Upper lobe of right lung (tissue), 1 donor: ENCODE results near the gene A2M. TPM values are rescaled to one million over a fixed set of nuclear protein-coding genes. Genes with fewer than 3 reads are reported as not detected.

ENCODE experiments used
- ATAC-seq: fragments of 200-7000 bp; cut with Tn5 transposase; one replicate; pipeline ENCODE4 v1.9.1; 2020; ENCODE audit warnings: mild to moderate bottlenecking, moderate library complexity
- DNase-seq: peaks from one replicate; pipeline ENCODE4 v3.0.0-alpha.2; 2020
- H3K27ac ChIP-seq: fragments of 200-600 bp; one replicate; pipeline ENCODE4 v1.8.0; 2022
- H3K27me3 ChIP-seq: fragments of 200-600 bp; one replicate; pipeline ENCODE4 v1.8.0; 2022; ENCODE audit warnings: mild to moderate bottlenecking
- H3K36me3 ChIP-seq: fragments of 200-600 bp; one replicate; pipeline ENCODE4 v1.8.0; 2022
- H3K4me1 ChIP-seq: fragments of 200-600 bp; one replicate; pipeline ENCODE4 v1.8.0; 2022
- H3K4me3 ChIP-seq: fragments of 200-600 bp; one replicate; pipeline ENCODE4 v1.8.0; 2022; ENCODE audit warnings: mild to moderate bottlenecking
- H3K9me3 ChIP-seq: fragments of 200-600 bp; one replicate; pipeline ENCODE4 v1.8.0; 2022
- intact Hi-C: fragments of 100-400 bp; cut with DNase I; formaldehyde crosslinking; loops from one replicate; pipeline ENCODE4 v1.11.0; 2022
- total RNA-seq: library from RNA; stranded (reverse); fragmentation: NEBNext Ultra II Directional; extraction: Animal tissue kit (Norgen Biotek cat#: 25700); gene quantifications from one replicate; pipeline ENCODE4 v1.2.1, GENCODE V29; 2021
- TF ChIP-seq, protein P1 (sequence below): fragments of 200-600 bp; IDR thresholded peaks from one replicate; pipeline ENCODE4 v1.8.0; 2022; ENCODE audit warnings: antibody characterized with exemption
- donor health status: DM: no; HTN: yes; CAD: no; lungs with severe emphysema.

A2M gene
- total RNA-seq, 1 donor from 2014 or later: 2,772 TPM

DNA sequence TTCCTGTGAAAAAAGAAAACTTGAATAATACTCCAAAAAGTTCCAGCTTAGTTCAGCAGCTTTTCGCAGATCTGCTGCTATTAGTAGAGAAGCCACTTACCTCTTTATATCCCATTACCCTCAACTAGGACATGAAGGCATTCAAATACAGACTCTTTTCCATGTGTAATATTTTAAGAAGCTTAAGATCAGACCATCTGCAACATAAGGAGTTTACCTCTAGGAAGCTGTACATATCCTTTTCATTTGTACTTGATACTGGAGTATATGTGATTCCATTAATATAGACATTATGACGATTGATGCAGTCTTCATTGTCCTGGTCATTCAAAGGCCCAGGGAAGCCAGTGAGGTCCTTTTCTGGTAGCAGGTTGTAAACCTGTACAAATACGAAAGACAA, 20.4 kb downstream of the A2M start:
- Histone ChIP-seq H3K27me3 (no peaks in the 10 kb centered on the region), H3K4me3 (no peak overlapping the region), H3K9me3 (no peaks in the 10 kb centered on the region), H3K36me3 (peaks cover 97% of the 10 kb centered on the region), H3K4me1 (no peaks in the 10 kb centered on the region), H3K27ac (no peak overlapping the region)
- intact Hi-C loops: no loop called here
- TF ChIP-seq, protein P1, sequence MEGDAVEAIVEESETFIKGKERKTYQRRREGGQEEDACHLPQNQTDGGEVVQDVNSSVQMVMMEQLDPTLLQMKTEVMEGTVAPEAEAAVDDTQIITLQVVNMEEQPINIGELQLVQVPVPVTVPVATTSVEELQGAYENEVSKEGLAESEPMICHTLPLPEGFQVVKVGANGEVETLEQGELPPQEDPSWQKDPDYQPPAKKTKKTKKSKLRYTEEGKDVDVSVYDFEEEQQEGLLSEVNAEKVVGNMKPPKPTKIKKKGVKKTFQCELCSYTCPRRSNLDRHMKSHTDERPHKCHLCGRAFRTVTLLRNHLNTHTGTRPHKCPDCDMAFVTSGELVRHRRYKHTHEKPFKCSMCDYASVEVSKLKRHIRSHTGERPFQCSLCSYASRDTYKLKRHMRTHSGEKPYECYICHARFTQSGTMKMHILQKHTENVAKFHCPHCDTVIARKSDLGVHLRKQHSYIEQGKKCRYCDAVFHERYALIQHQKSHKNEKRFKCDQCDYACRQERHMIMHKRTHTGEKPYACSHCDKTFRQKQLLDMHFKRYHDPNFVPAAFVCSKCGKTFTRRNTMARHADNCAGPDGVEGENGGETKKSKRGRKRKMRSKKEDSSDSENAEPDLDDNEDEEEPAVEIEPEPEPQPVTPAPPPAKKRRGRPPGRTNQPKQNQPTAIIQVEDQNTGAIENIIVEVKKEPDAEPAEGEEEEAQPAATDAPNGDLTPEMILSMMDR: no peak
- DNase-seq (no peak), ATAC-seq (no peak)

DNA sequence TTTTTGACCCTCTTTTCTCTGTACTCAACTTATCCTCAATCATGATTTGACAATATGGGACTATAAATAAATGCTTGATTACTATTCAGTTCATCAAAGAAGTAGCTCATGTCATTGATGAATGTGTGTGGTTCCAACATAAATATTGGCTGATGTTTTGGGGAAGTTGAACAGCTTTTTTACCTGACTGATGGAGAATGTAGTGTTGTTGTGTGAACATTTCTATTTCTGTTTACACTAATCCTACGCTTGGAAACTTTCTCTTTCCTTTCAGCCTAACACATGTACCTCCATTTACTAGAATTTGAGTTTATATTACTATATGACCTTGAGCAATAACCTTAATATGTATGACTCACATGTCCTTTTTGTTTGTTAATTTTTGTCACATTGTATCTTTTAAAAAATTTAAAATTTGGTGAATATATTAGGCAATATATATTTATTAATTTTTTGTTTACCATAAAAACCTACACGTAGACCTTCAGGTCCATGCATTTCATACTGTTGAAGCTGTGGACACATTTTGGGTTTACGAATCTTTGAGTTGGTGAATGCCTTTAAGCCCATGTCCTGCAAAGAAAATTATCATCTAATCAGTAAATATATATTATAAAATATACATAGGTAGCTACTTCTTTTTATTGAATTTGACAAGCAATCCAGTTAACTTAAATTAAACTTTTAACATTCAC, 21.1 kb downstream of the A2M start:
- Histone ChIP-seq H3K27me3 (no peaks in the 10 kb centered on the region), H3K36me3 (peaks cover 97% of the 10 kb centered on the region), H3K4me1 (no peaks in the 10 kb centered on the region), H3K4me3 (no peak overlapping the region), H3K9me3 (no peaks in the 10 kb centered on the region), H3K27ac (no peak overlapping the region)
- DNase-seq: no peak
- no peak for ATAC-seq
- intact Hi-C loops: no loop called here
- TF ChIP-seq, protein P1: no peak

DNA sequence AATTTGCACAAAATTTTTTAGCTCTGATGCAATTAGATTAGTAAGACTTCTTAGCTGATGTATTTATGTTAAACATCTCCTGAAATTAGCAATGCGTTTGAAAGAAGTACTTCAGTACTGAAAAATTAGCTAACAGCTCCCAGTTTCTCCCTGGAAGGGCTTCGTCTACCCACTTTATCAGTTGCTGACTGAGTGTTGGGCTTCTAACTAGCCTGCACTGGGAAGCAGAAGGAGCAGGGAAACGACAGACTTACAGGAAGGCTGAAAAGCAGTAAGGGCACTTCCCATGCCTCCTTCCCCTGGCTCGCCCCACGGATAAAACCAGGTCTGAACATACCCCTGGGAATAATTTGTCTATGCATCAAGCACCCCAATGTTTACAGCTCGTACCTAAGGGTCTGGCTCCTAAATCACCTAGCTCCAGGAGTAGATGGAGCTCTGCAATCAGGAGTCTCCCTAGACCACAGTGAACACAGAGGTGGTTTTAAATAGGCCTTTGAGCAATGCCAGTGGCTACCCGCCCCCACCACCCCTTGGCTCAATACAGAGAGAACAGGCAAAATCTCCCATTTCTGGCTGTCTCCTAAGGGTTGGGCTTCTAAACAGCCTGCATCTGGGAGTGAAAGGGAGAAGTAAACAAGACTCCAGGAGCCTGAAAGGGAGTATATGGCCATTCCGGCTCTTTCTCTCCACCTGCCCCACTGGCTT, 23.7 kb downstream of the A2M start:
- H3K4me1 ChIP-seq: no peaks in the 10 kb centered on the region
- DNase-seq (no peak), ATAC-seq (no peak)
- intact Hi-C loops: no loop called here
- H3K4me3 ChIP-seq: no peak overlapping the region
- no peak overlapping the region for H3K27ac ChIP-seq
- no peaks in the 10 kb centered on the region for H3K9me3 ChIP-seq
- peaks cover 91% of the 10 kb centered on the region for H3K36me3 ChIP-seq
- H3K27me3 ChIP-seq: no peaks in the 10 kb centered on the region
- TF ChIP-seq, protein P1: no peak

DNA sequence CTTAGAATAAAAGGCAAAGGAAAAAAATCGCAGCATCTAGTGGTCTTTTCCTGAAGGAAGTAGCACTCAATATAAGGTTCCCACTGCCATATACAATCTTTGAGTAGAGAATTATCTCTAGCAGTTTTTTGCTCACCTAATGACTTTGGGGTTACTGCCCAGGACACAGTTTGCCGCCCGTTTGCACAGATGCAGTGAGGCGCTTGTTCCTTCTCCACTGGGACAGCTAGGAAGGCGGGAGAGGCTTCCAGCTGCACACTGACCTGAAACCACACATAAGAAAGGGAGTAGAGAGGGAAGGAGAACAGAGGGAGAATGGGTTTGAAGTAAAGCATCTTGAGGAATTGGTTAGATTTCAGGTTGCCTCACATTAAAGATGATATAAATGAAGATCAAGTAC, 25.5 kb downstream of the A2M start:
- intact Hi-C loops: no loop called here
- TF ChIP-seq, protein P1: no peak
- Histone ChIP-seq H3K27me3 (no peaks in the 10 kb centered on the region), H3K4me3 (no peak overlapping the region), H3K9me3 (no peaks in the 10 kb centered on the region), H3K4me1 (no peaks in the 10 kb centered on the region), H3K36me3 (peaks cover 84% of the 10 kb centered on the region), H3K27ac (no peak overlapping the region)
- DNase-seq (no peak), ATAC-seq (no peak)

DNA sequence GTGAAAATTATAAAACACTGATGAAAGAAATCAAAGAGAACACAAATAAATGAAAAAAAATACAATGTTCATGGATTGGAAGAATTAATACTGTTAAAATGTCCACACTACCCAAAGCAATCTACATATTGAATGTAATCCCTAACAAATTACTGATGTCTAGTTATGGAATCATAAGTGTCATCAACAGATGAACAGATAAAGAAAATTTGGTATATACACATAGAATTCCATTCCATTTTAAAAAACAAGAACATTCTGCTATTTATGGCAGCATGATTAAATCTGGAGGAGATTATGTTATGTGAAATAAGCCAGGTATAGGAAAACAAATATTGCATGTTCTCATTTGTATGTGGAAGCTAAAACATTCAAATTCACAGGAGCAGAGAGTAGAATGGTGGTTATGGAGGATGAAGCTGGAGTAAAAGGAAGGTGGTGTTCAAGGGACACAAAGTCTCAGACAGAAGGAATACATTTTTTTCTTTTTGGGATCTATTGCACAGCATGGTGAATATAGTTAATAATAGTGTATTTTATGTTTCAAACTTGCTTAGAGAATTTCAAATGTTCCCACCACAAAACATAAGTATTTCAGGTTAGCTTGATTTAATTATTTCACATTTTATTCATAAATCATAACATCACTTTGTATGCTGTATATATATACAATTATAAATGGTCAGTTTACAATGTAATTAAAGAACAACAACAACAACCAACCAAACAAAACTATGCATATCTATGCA, 28.5 kb downstream of the A2M start:
- Histone ChIP-seq H3K36me3 (peaks cover 69% of the 10 kb centered on the region), H3K4me3 (no peak overlapping the region), H3K27me3 (no peaks in the 10 kb centered on the region), H3K9me3 (no peaks in the 10 kb centered on the region), H3K4me1 (no peaks in the 10 kb centered on the region), H3K27ac (no peak overlapping the region)
- ATAC-seq (no peak), DNase-seq (no peak)
- intact Hi-C loops: no loop called here
- TF ChIP-seq, protein P1: no peak
